DMS 273 (cell line): ENCODE results near the gene DPY19L2.
"Not testable (repeated sequence)": the region's sequence is repeated elsewhere in the genome, so short reads cannot be mapped to it uniquely, and the experiment has no call there.

ENCODE experiments used
- DNase-seq: peaks from one replicate; lab custom pipeline; 2025; ENCODE audit not compliant: unreplicated experiment; lab: John Stamatoyannopoulos, UW

The DPY19L2 gene

DNA sequence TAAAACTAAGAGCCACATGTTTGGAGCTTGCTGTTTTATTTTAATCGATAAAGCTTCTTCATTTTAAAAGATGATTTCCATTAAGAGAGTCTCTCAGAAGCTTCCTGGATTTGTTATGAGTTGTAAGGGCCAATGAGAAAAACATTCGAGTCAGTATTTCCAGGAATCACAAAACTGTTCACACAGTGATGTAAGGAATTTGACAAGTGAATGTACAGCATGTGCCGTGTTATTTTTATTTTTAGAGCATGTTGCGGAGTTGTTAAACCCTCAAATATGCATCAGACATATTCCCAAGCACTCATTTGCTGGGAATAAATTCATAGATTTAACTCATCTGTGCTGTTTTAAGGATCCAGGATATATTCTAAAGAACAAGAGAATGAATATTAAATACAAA is 129.6 kb downstream of the DPY19L2 start:
- DNase-seq, result not testable (repeated sequence)

DNA sequence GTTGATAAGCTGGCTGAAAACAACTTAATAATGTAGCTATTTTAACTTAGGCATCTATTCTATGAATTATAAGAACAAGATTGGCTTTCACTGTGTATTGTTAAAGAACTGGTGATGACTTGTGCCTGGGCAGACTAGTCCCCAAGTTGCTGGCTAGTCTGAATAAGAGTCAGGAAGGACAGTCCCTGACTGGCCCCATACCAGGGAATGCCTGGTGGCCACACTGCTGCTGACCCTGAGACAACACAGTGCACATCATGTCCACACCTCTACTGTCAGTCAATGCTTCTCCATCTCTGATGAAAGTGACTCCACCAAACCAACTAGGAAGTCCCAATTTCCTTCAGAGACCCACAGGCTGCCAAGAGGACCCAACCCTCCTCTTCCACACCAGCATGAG is 130.5 kb downstream of the DPY19L2 start:
- not testable (repeated sequence) for DNase-seq

DNA sequence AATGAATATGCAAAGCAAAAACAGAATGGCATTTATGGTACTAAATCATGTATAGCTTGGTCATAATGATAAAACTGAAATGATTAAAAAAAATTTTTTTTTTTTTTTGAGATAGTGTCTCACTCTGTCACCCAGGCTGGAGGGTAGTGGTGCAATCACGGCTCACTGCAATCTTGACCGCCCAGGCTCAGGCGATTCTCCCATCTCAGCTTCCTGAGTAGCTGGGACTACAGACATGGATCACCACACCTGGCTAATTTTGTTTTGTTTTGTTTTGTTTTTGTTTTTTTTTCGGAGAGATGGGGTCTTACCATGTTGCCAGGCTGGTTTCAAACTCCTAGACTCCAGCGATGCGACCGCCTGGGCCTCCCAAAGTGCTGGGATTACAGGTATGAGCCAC is 138.7 kb downstream of the DPY19L2 start:
- DNase-seq, result not testable (repeated sequence)

DNA sequence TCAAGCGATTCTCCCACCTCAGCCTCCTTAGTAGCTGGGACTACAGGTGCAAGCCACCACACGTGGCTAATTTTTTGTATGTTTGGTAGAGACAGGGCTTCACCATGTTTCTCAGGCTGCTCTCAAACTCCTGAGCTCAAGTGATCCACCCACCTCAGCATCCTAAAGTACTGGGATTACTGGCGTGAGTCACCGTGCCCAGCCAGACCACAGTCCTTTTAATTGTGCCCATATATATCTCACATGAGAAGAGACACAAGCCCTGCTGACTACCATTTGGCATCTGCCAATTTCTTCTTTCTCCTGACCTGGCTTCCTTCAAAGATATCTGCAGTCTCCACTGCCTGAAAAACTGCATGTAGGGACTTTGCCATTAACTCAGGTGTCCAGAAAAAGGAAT is 142.5 kb downstream of the DPY19L2 start:
- DNase-seq, result no peak

DNA sequence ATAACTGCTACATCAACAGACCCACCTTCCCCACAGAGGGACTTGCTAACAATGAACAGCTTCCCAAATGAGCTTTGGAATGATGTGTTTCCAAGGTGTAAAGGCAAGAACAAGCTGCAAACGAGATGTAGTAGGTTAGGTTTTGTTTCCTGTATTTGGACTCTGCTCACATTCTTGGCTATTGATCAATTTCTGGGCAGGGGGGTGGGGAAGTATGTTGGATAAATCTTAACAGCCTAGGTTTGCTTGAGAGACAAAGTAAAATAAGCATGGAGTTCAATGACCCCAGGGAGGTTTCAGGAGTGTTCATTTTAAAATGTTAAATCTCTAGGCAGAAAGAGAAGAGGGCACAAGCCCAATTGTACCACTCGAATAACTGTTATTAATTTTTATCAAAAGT is 146.6 kb downstream of the DPY19L2 start:
- no peak for DNase-seq
